HG02852 (cell line): ENCODE results near the gene ALKBH2.

Experiments
- ATAC-seq: cut with Tn5 transposase; IDR thresholded peaks from one replicate; pipeline ENCODE4 v1.9.1; 2021; ENCODE audit warnings: mild to moderate bottlenecking, moderate library complexity; ENCODE audit not compliant: unreplicated experiment

ALKBH2 gene

GRCh38 chr12:109093022-109093918 is at the start of gene ALKBH2:
TSS of gene ALKBH2 (minus strand) at chr12:109093472. CDS start at chr12:109092786, 686 bp downstream.
- peak; percentile 56 for ATAC-seq

GRCh38 chr12:109140560-109140959 is 47.3 kb upstream of the ALKBH2 start:
- ATAC-seq, result no peak

DNA sequence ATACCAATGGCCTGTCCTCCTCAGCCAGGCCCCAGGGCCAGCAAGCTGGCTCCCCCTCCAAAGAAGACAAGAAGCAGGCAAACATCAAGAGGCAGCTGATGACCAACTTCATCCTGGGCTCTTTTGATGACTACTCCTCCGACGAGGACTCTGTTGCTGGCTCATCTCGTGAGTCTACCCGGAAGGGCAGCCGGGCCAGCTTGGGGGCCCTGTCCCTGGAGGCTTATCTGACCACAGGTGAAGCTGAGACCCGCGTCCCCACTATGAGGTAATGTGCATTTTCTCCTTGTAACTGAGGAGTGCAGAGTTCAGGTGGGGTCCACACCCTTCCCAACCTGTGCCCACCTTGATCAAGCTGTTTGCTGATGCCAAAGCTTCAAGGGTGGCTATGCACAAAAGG is 46.5 kb upstream of the ALKBH2 start:
- no peak for ATAC-seq

DNA sequence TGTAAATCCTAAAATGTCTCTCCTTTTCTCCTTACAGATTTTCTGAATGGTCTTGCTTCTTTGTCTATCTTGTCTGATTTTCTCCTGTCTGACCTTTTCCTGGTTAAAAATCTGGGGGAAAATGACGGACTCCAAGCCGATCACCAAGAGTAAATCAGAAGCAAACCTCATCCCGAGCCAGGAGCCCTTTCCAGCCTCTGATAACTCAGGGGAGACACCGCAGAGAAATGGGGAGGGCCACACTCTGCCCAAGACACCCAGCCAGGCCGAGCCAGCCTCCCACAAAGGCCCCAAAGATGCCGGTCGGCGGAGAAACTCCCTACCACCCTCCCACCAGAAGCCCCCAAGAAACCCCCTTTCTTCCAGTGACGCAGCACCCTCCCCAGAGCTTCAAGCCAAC is 46.1 kb upstream of the ALKBH2 start:
- ATAC-seq, result no peak

- no peak for ATAC-seq
Observed at GRCh38 chr12:109137055-109137454, 43.8 kb upstream of the ALKBH2 start.

DNA sequence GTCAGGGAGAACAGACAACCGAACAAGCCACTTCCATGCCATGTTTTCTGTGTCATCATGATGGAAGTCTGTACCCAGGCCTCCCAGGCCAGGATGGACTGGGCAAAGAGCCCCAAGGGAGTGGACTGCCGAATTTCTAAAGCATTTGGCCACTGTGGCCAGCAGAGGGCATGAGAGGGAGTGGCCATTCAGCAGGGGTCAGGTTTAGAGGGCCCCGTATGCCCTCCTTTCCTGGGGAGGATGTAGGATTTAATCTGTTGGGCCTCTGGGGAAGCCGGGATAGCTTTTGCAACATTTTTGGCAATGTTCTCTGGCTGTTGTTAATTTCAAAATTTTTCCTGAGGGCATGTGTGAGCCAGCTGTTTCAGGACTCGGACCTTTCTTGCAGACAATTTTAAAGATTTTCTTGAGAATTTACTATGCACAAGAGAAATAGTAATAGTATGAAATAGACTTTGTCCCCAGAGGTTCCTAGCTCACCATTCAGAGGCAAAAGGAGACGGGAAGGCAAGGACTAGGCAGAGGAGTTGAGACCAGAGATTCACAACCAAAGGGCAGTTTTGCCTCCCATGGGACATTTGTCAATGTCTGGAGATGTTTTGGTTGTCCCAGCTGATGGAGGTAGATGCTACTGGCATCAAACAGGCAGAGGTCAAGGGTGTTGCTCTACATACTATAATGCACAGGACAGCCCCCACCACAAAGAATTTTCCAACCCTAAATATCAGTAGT is 41.1 kb upstream of the ALKBH2 start:
- ATAC-seq, result no peak

GRCh38 chr12:109131154-109132050 is 38.1 kb upstream of the ALKBH2 start:
- no peak for ATAC-seq

DNA sequence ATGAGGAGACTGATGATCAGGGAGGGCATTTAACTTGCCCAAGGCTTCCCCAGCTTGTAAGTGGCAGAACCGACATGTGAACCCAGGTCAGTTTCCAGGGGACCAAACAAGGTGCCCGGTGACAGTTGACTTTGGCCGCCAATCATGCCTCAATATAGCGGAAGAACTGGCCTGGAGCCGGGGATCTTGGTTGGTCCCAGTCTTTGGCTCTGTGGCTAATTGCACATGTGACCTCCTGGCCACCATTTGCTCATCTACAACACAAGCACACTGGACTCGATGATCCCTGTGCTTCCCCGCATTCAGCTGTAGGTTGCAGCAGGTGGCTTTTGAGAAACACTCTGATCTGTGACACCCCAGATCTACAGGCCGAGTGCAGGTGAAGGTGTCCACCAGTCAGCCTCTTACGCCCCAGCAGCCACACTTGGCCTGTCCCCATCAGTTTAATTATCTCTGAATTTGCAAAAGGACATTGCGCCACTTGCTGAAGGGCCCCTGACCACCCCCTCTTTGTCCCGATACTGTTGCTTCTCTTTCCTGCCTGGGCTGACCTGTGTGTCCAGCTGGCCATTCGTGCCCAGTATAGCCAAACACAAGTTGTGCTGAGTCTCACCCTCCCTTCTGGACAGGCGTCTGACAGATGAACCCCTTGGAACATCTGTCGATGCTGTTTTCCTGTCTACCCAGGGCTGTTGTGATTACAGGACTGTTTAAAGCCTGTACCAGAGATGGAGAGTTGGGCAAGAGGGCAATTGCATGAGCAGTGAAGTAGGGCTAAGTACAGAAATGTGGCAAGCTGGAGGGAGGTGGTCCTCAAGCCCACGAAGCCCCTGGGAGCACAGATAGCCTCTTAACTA is 37.3 kb upstream of the ALKBH2 start:
- no peak for ATAC-seq

DNA sequence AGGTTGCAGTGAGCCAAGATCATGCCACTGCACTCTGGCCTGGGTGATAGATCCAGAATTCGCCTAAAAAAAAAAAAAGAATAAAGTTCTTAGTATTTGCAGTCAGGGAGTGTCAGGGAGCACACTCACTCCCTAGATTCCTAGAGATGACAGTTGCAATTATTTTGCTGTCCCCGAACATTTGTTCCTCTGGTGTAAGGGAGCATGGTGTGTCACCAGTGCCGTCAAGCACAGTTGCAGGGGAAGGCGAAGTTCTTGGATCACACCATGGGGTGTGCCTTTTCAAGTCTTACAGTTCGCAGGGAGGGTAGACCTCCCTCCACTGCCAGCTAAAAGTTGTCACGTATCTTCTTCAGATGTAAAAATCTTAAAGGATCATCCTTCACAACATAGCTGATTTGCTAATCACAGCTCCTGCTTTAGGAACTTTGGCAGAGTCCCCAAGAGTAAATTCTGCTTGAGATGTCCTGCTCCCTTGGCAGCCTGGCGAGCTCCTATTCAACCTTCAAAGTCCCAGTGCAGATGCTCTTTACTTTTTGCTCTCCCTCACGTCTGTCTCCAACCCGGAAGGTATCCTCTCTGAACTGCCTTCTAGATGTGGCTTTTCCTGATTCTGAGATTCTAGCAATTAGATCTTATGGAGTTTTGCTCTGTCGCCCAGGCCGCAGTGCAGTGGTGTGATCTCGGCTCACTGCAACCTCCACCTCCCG is 34.4 kb upstream of the ALKBH2 start:
- no peak for ATAC-seq

GRCh38 chr12:109126784-109127183 is 33.5 kb upstream of the ALKBH2 start:
- ATAC-seq, result no peak

GRCh38 chr12:109125791-109126190 is 32.5 kb upstream of the ALKBH2 start:
- ATAC-seq, result no peak

DNA sequence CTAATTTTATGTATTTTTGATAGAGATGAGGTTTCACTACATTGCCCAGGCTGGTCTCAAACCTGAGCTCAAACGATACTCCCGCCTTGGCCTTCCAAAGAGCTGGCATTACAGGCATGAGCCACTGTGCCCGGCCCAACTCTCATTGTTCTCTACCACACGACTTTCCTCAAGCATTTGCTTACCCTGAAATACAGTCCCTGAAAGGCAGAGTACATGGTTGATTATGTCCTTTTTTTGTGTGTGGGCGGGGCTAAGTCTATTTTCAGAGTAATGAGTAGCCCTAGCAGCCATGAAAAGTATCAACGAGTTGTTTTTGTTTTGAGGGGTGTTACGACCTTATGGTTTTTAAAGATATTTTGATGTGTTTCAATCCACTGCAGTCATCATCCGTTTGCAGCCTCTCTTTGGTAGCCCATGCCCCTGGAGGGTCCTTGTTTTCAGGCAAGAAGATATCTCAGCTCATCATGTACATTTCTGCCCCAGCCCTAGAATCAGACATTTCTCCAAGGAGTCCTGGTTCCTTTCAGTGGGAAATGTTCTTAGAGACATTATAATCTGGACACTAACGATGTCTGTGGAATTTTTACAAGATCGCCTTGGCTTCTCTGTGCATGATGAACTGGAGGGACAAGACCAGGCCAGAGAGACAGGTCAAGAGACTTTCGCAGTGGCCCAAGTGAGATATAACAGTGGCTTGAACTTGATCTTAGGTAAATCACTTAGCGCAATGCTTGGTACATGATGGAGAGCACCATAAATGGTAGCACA is 31.8 kb upstream of the ALKBH2 start:
- ATAC-seq, result no peak

GRCh38 chr12:109121346-109121880 is 28.1 kb upstream of the ALKBH2 start:
- no peak for ATAC-seq

DNA sequence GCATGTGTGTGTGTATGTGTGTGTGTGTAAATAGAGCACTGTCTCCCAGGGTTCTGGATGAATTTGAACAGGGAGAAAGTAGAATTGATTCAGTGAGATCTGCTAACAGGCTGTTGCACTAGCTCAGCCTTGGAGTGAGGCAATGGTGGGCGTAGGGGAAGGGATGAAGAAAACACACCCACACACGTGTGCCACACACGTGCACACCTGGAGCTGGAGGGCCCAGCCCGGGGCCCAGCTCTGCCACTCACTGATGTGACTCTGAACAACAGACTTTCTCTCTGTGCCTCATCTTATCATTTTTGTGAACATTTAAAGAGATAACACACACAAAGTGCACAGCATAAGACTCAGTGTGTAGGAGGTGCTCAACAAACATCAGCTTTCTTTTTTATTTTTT is 27.3 kb upstream of the ALKBH2 start:
- ATAC-seq, result no peak

- no peak for ATAC-seq
Observed at GRCh38 chr12:109120095-109120494, 26.8 kb upstream of the ALKBH2 start.

- ATAC-seq, result no peak
Observed at GRCh38 chr12:109116611-109116949, 23.3 kb upstream of the ALKBH2 start.

DNA sequence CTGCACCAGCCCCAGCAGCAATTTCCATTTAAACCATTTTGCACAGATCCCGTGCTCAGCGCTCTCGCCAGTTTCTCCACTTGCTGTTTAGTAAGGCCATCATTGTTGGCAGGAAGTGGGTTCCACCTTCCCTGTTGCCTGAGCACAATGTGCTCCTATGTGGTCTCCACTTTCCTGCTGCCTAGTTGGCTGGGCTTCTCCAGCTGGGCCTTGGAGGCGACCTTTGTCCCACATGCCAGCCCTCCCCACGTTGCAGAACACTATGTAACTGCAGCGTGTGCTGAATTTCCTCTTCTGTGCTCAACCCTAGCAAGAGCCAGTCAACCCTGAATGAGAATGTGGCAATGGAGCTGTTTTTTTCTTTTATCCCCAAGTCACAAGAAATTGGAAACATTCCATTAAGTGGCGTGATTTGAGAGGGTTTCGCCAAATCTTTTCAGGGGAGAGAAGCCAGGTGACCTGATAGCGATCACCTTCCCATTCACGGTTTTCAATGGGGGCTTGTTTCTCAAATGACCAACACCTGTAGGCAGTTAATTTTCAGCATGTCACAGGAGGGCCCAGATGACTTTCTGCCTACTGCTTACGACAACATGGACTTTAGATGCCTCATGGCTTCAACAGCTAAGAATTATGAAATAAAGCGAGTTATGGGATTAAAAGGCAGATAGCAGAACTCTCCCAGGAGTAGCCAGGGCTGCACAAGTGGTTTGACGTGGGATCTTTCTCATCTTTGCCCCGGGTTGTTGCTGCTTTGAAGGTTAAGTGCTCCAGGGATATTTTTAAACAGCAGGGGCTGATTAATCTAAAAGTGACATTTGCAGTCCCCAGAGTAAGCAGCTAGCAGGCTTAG is 22.7 kb upstream of the ALKBH2 start, which contains the start of gene ACACB:
Gene ACACB, plus strand, starts transcription at position 830 of the 853 bp plus-strand sequence. CDS start 22,819 bp downstream, outside the sequence.
- ATAC-seq, result no peak

GRCh38 chr12:109115404-109115757 is 22.1 kb upstream of the ALKBH2 start:
- no peak for ATAC-seq
